Measurements from ENCODE around the gene PROZ.

DNA sequence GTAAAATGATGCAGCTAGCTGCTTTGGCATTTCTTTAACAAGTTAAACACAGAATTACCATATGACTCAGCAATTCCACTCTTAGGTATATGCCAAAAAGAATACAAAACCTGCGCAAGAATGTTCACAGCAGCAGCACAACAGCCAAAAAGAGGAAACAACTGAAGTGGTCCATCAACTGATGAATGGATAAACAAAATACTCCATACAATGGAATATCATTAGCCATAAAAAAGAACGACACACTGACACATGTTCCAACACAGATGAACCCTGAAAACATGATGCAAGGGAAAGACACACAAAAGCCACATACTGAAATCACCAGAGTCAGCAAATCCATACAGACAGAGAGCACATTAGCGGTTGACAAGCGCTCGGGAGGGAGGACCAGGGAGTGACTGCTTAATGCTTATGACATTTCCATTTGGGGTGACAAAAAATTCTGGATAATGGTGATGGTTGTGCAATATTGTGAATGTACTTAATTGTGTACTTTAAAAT lies 47.0 kb downstream of the PROZ start:
- TF ChIP-seq, protein P1, sequence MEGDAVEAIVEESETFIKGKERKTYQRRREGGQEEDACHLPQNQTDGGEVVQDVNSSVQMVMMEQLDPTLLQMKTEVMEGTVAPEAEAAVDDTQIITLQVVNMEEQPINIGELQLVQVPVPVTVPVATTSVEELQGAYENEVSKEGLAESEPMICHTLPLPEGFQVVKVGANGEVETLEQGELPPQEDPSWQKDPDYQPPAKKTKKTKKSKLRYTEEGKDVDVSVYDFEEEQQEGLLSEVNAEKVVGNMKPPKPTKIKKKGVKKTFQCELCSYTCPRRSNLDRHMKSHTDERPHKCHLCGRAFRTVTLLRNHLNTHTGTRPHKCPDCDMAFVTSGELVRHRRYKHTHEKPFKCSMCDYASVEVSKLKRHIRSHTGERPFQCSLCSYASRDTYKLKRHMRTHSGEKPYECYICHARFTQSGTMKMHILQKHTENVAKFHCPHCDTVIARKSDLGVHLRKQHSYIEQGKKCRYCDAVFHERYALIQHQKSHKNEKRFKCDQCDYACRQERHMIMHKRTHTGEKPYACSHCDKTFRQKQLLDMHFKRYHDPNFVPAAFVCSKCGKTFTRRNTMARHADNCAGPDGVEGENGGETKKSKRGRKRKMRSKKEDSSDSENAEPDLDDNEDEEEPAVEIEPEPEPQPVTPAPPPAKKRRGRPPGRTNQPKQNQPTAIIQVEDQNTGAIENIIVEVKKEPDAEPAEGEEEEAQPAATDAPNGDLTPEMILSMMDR (conservative IDR thresholded peaks at IDR 0.05; ENCODE audit: low read depth, low read length), result no peak
- TF ChIP-seq EZH2 (IDR thresholded peaks at IDR 0.05; ENCODE audit: low read length, unreplicated experiment), result no peak
- no peak for TF ChIP-seq EZH2phosphoT487 (IDR thresholded peaks at IDR 0.05; ENCODE audit: borderline replicate concordance, low read length)

Data from PC-3 (cell line).